ENCODE measurements around the gene NUDT13. TPM values are rescaled to one million over a fixed set of nuclear protein-coding genes. Genes with fewer than 3 reads are reported as not detected.

The NUDT13 gene
- total and polyA plus RNA-seq, 2 of the 4 experiments (the other 2 are of a cell fraction): 0.90 to 1.7 TPM

DNA sequence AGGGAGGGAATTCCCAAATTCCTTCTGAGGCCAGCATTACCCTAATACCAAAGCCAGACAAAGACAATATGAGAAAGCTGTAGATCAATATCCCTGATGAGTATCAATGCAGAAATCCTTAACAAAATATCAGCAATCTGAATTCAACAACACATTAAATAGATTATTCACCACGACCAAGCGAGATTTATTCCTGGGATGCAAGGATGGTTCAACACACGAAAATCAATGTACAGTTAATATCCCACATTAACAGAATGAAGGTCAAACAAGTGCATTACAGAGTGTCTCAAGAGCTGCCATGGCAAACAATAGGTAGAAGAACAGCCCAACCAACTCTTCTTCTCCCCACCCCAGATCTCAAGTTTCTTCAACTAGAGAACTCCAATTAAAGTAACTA is 51.4 kb downstream of the NUDT13 start:
- WGBS, 2 experiments (ENCODE audit: extremely low coverage in 2 of 2, insufficient read length in 1 of 2): no CpG with 5 or more reads among the region's 3 CpGs
- Histone ChIP-seq H2BK20ac (ENCODE audit: low read depth, low read length) (no peak overlapping the region), H3K4me1 (ENCODE audit: control insufficient read depth, insufficient read depth, low read length) (no peaks in the 10 kb centered on the region), H2AK5ac (ENCODE audit: low read depth, low read length) (no peak overlapping the region), H3K14ac (replicated peaks; ENCODE audit: low read depth, low read length) (no peak overlapping the region), H2AK9ac (replicated peaks; ENCODE audit: low read depth, low read length, poor library complexity) (no peak overlapping the region), H3K18ac (ENCODE audit: low read depth, low read length) (no peak overlapping the region), H3K9me1 (ENCODE audit: insufficient read depth, low read length) (no peaks in the 10 kb centered on the region), H3K79me1 (ENCODE audit: low read depth in 1 of 2, low read length in 2 of 2) (peaks cover 18 to 24% of the 10 kb centered on the region in 2 experiments), H3K4ac (ENCODE audit: low read depth, low read length) (no peak overlapping the region), H3K27me3 (ENCODE audit: control insufficient read depth, insufficient read depth, low read length) (no peaks in the 10 kb centered on the region), H2BK120ac (ENCODE audit: low read depth, low read length) (no peak overlapping the region), H2AFZ (replicated peaks; ENCODE audit: low read length, poor library complexity) (no peak overlapping the region), H4K5ac (ENCODE audit: low read depth, low read length) (no peak overlapping the region), H3K56ac (ENCODE audit: extremely low read depth, insufficient read depth, low read length) (no peak overlapping the region), H3K4me3 (ENCODE audit: insufficient read depth, low read depth, low read length) (no peak overlapping the region), H4K8ac (ENCODE audit: low read depth in 2 of 2, low read length in 2 of 2) (no peak overlapping the region), H4K20me1 (ENCODE audit: insufficient read depth, low read length) (peaks cover 10% of the 10 kb centered on the region; the same call in 1 of the 2 replicates), H4K91ac (ENCODE audit: insufficient read depth, low read depth, low read length) (no peak overlapping the region), H3K27ac (ENCODE audit: insufficient read depth, low read length) (no peak overlapping the region), H2BK15ac (ENCODE audit: low read depth, low read length) (no peak overlapping the region), H3K36me3 (ENCODE audit: control insufficient read depth, insufficient read depth, low read length) (peaks cover 17% of the 10 kb centered on the region), H3K9me3 (ENCODE audit: control insufficient read depth, insufficient read depth, low read length) (no peaks in the 10 kb centered on the region), H2BK5ac (ENCODE audit: low read depth, low read length, poor library complexity, severe bottlenecking) (no peak overlapping the region), H3K9ac (ENCODE audit: low read depth, low read length) (no peak overlapping the region), H3K4me2 (ENCODE audit: low read depth, low read length) (no peak overlapping the region), H3K23ac (ENCODE audit: low read depth, low read length) (no peak overlapping the region)
- ChIA-PET CTCF (no interaction called here), POLR2A (ENCODE audit: unreplicated experiment) (no interaction called here)
- TF ChIP-seq, protein P1, sequence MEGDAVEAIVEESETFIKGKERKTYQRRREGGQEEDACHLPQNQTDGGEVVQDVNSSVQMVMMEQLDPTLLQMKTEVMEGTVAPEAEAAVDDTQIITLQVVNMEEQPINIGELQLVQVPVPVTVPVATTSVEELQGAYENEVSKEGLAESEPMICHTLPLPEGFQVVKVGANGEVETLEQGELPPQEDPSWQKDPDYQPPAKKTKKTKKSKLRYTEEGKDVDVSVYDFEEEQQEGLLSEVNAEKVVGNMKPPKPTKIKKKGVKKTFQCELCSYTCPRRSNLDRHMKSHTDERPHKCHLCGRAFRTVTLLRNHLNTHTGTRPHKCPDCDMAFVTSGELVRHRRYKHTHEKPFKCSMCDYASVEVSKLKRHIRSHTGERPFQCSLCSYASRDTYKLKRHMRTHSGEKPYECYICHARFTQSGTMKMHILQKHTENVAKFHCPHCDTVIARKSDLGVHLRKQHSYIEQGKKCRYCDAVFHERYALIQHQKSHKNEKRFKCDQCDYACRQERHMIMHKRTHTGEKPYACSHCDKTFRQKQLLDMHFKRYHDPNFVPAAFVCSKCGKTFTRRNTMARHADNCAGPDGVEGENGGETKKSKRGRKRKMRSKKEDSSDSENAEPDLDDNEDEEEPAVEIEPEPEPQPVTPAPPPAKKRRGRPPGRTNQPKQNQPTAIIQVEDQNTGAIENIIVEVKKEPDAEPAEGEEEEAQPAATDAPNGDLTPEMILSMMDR (conservative IDR thresholded peaks at IDR 0.05; ENCODE audit: low read depth, low read length): no peak
- TF ChIP-seq MXI1 (IDR thresholded peaks at IDR 0.05; ENCODE audit: borderline replicate concordance, low read depth, low read length) (no peak), SMC3 (IDR thresholded peaks at IDR 0.05; ENCODE audit: low read depth, low read length) (no peak), BHLHE40 (IDR thresholded peaks at IDR 0.05; ENCODE audit: low read depth, low read length) (no peak), MAZ (IDR thresholded peaks at IDR 0.05; ENCODE audit: borderline replicate concordance, low read depth, low read length) (no peak)
- TF ChIP-seq, protein P2, sequence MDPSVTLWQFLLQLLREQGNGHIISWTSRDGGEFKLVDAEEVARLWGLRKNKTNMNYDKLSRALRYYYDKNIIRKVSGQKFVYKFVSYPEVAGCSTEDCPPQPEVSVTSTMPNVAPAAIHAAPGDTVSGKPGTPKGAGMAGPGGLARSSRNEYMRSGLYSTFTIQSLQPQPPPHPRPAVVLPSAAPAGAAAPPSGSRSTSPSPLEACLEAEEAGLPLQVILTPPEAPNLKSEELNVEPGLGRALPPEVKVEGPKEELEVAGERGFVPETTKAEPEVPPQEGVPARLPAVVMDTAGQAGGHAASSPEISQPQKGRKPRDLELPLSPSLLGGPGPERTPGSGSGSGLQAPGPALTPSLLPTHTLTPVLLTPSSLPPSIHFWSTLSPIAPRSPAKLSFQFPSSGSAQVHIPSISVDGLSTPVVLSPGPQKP (IDR thresholded peaks at IDR 0.05; ENCODE audit: borderline replicate concordance, low read depth, low read length): no peak
- ATAC-seq (ENCODE audit: low read depth) (no peak), DNase-seq (no peak)
- intact Hi-C loops (cut with micrococcal nuclease): no loop called here
- in situ Hi-C loops (cut with MboI; ENCODE audit: low sequenced_read_pairs): no loop called here
- dilution Hi-C loops (cut with HindIII; ENCODE audit: low sequenced_read_pairs, unreplicated experiment): no loop called here
- BruUV-seq (replicated peaks): no TSS peak
